A673 (cell line): ENCODE results near the gene SLC16A6. TPM values are rescaled to one million over a fixed set of nuclear protein-coding genes. Genes with fewer than 3 reads are reported as not detected.

ENCODE experiments used
- BruUV-seq: library from RNA; stranded (reverse); fragments of 400-500 nt; replicated peaks from 2 replicates; lab custom pipeline; 2021; lab: Mats Ljungman, UMichigan
- CTCF ChIA-PET: fragments of 300-600 bp; sonication (Branson Sonifier 250); formaldehyde crosslinking; loops from one replicate; lab custom pipeline; 2022; ENCODE audit warnings: antibody characterized with exemption; lab: Charles Lee
- POLR2A ChIA-PET: fragments of 300-600 bp; sonication (Branson Sonifier 250); formaldehyde crosslinking; loops from one replicate; lab custom pipeline; 2022; ENCODE audit warnings: antibody characterized with exemption; ENCODE audit not compliant: low non-redundant PET; lab: Charles Lee
- DNase-seq: peaks from one replicate; pipeline ENCODE4 v3.0.0-alpha.2; 2015; ENCODE audit warnings: low spot score
- H3K27ac ChIP-seq: fragments of 200-600 bp; sonication (generic); 2 replicates; pipeline ENCODE4 v1.5.1; 2016; ENCODE audit warnings: mixed run types, low read depth, mild to moderate bottlenecking, mixed read lengths, antibody characterized with exemption, low read length; ENCODE audit not compliant: poor library complexity, severe bottlenecking
- H3K27me3 ChIP-seq: fragments of 200-600 bp; sonication (generic); replicated peaks from 2 replicates; pipeline ENCODE4 v1.6.1; 2017; ENCODE audit warnings: mixed run types, low read depth, mild to moderate bottlenecking, mixed read lengths, antibody characterized with exemption, low read length; ENCODE audit not compliant: insufficient read depth, poor library complexity
- H3K36me3 ChIP-seq: fragments of 200-600 bp; sonication (generic); 2 replicates; pipeline ENCODE4 v1.6.1; 2016; ENCODE audit warnings: mixed run types, mild to moderate bottlenecking, mixed read lengths, antibody characterized with exemption, low read length; ENCODE audit not compliant: insufficient read depth, poor library complexity, severe bottlenecking
- H3K4me1 ChIP-seq: fragments of 200-600 bp; sonication (generic); 2 replicates; pipeline ENCODE4 v1.6.1; 2017; ENCODE audit warnings: mixed run types, mild to moderate bottlenecking, mixed read lengths, antibody characterized with exemption, low read length; ENCODE audit not compliant: insufficient read depth, poor library complexity, severe bottlenecking
- H3K4me3 ChIP-seq: fragments of 200-600 bp; sonication (generic); 2 replicates; pipeline ENCODE4 v1.5.1; 2016; ENCODE audit warnings: low read depth, mixed run types, mild to moderate bottlenecking, mixed read lengths, low read length; ENCODE audit not compliant: poor library complexity, severe bottlenecking
- H3K9me3 ChIP-seq: fragments of 200-600 bp; sonication (generic); 2 replicates; pipeline ENCODE4 v1.6.1; 2016; ENCODE audit warnings: mixed run types, low read depth, mild to moderate bottlenecking, mixed read lengths, antibody characterized with exemption, low read length; ENCODE audit not compliant: poor library complexity, severe bottlenecking
- CTCF ChIP-seq: fragments of 300-800, 200-600 bp; sonication (generic); conservative IDR thresholded peaks from 2 replicates; pipeline ENCODE4 v1.5.1; 2017; ENCODE audit warnings: low read depth, mild to moderate bottlenecking, antibody characterized with exemption, low read length, moderate library complexity, mixed read lengths
- EZH2 ChIP-seq: fragments of 200-600 bp; sonication (generic); IDR thresholded peaks from 2 replicates; pipeline ENCODE4 v1.6.1; 2017; ENCODE audit warnings: borderline replicate concordance, low read depth, mild to moderate bottlenecking, mixed read lengths, antibody characterized with exemption, low read length; ENCODE audit not compliant: poor library complexity, severe bottlenecking
- intact Hi-C: fragments of 100-400 bp; cut with micrococcal nuclease; formaldehyde crosslinking; loops from one replicate; pipeline ENCODE4 v1.10.0; 2022; ENCODE audit not compliant: unreplicated experiment
- total RNA-seq: library from RNA; stranded (reverse); gene quantifications from 2 replicates; pipeline ENCODE4 v1.2.3, GENCODE V29; 2021

The SLC16A6 gene
- total RNA-seq, 1 experiment from 2014 or later, result 0.67 TPM

GRCh38 chr17:68322630-68323029 lies 31.7 kb upstream of the SLC16A6 start:
- POLR2A ChIA-PET, result no interaction called here

GRCh38 chr17:68321556-68321954 lies 30.6 kb upstream of the SLC16A6 start:
- CTCF ChIA-PET, result no interaction called here
- intact Hi-C loops, result no loop called here
- Histone ChIP-seq H3K27me3 (no peaks in the 10 kb centered on the region), H3K4me1 (no peaks in the 10 kb centered on the region), H3K36me3 (no peaks in the 10 kb centered on the region), H3K27ac (no peak overlapping the region), H3K4me3 (no peak overlapping the region), H3K9me3 (no peaks in the 10 kb centered on the region)
- no peak for TF ChIP-seq CTCF
- TF ChIP-seq EZH2, result no peak
- POLR2A ChIA-PET, result no interaction called here
- no peak for DNase-seq
- no TSS peak for BruUV-seq

More at GRCh38 chr17:68322630-68323029, 31.7 kb upstream of the SLC16A6 start:
- no peak for DNase-seq
- intact Hi-C loops, result no loop called here
- no TSS peak for BruUV-seq
- TF ChIP-seq CTCF (no peak), EZH2 (no peak)
- Histone ChIP-seq H3K4me1 (no peaks in the 10 kb centered on the region), H3K27ac (no peak overlapping the region), H3K9me3 (no peaks in the 10 kb centered on the region), H3K27me3 (no peaks in the 10 kb centered on the region), H3K36me3 (no peaks in the 10 kb centered on the region), H3K4me3 (no peak overlapping the region)
- CTCF ChIA-PET, result no interaction called here

GRCh38 chr17:68320943-68321555 lies 30.1 kb upstream of the SLC16A6 start:
- H3K4me1 ChIP-seq, result no peaks in the 10 kb centered on the region
- DNase-seq, result no peak
- CTCF ChIA-PET, result interaction anchor here (0.6 kb wide), 1 partner anchor 107 kb away, joined by 5 read pairs; no protein-coding TSS in a partner anchor
- no peaks in the 10 kb centered on the region for H3K27me3 ChIP-seq
- BruUV-seq, result no TSS peak
- H3K4me3 ChIP-seq, result no peak overlapping the region
- no peak for TF ChIP-seq EZH2
- TF ChIP-seq CTCF, result no peak
- no peaks in the 10 kb centered on the region for H3K36me3 ChIP-seq
- H3K9me3 ChIP-seq, result no peaks in the 10 kb centered on the region
- intact Hi-C loops, result no loop called here
- POLR2A ChIA-PET, result no interaction called here
- H3K27ac ChIP-seq, result no peak overlapping the region
